Stimulated activated CD8-positive, alpha-beta memory T cell treated with anti-CD3 and anti-CD28 coated beads, Interleukin-7, amount 100 ng/mL, for 24 hours (primary cell): ENCODE results near the gene CHTOP.

ENCODE experiments used
- DNase-seq: peaks from one replicate; pipeline ENCODE4 v3.0.0-alpha.2; 2020; ENCODE audit warnings: low read depth

The CHTOP gene

DNA sequence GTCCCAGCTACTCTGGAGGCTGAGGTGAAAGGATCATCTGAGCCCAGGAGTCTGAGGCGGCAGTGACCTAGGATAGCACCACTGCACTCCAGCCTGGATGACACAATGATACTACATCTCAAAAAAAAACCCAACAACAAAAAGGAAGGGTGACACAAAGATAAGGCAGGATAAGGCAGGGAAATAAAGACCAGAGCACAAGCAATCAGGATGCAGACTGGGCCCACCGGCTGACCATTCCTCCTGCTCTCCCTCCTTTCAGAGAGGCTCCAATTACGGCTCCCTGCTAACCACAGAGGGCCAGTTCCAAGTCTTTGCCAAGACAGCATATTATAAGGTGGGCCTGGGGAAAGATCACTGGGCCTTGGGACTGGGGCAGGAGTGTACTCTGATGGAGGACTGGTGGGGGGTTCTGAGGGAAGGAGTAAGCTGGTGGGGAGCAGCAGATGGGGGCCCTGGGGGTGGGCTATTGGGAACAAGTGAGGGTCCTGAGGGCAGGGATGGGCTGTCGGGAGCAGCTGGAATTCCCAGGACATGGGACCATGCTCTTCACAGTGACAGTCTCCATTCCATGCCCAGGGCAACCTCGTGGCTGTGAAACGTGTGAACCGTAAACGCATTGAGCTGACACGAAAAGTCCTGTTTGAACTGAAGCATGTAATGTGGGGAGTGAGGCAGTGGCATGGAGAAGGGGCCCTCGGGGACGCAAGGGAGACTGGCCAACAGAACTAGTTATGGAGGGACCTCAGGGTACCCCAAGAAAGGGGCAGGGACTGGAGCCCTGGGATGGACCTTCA, 51.9 kb downstream of the CHTOP start:
- no peak for DNase-seq

DNA sequence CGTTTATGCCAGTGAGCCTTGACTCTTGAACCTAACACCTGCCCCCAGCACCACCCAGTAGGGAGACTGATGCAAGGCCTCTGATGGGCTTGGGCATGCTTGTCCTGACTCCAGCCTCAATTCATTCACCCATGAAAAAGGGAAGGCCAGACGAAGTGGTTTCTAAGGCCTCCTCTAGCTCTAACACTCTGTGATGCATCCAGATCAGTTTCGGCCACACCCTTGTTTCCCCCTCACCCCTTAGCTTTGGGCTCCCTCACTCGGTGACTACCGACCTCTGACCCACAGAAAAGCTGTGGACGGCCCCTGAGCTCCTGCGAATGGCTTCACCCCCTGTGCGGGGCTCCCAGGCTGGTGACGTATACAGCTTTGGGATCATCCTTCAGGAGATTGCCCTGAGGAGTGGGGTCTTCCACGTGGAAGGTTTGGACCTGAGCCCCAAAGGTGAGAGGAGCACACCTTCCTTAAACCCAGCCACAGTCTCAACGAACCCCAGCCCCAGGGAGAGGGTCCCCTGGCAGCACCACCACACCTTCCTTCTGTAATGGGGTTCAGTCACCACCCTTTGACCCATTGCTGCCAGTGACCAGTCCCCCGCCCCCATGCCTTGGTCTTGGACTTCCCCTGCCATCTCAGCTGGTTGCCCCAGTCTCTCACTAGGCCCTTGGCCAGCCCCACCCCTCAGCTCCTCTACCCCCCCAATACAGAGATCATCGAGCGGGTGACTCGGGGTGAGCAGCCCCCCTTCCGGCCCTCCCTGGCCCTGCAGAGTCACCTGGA, 53.7 kb downstream of the CHTOP start:
- DNase-seq: no peak

DNA sequence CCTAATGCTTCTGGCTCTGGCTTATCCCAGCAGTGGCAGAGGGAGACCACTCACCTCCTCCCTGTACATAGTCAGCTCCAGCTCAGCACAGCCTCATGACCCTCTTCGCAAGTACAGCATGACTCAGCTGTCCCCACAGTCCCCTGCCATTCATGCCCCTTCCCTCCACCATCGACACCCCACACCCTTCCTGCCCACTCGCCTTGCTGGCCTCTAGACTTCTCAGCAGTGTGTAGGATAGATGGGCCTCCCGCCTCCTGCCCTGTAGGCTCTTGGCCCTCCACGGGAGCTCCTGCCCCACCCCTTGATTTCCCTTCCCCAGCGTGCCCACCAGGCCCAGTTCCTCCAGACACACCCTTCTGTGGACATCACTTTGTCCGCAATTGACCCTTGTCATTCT, 54.4 kb downstream of the CHTOP start:
- no peak for DNase-seq

DNA sequence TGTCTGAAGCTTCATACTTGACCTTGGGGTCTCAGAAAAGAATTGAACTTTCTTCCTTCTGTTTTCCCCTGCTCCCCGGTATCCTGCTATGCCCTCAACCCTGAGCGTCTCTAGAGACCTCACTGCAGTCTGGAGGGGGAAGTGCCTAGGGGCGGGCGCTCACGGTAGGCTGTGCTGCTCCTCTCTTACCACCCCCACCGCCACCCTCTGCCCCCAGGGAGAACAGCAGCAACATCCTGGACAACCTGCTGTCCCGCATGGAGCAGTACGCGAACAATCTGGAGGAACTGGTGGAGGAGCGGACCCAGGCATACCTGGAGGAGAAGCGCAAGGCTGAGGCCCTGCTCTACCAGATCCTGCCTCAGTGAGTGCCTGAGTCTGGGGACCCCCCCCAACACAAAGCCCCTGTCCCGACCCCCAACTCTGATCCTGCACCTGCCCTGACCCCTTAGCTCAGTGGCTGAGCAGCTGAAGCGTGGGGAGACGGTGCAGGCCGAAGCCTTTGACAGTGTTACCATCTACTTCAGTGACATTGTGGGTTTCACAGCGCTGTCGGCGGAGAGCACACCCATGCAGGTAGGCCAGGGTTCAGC, 55.0 kb downstream of the CHTOP start:
- DNase-seq: no peak

DNA sequence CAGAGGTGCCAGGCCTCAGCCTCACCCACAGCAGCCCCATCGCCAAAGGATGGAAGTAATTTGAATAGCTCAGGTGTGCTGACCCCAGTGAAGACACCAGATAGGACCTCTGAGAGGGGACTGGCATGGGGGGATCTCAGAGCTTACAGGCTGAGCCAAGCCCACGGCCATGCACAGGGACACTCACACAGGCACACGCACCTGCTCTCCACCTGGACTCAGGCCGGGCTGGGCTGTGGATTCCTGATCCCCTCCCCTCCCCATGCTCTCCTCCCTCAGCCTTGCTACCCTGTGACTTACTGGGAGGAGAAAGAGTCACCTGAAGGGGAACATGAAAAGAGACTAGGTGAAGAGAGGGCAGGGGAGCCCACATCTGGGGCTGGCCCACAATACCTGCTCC, 59.6 kb downstream of the CHTOP start:
- DNase-seq: no peak
